Pericardium fibroblast (primary cell): ENCODE data around the gene C19orf67. TPM values are rescaled to one million over a fixed set of nuclear protein-coding genes. Genes with fewer than 3 reads are reported as not detected.

Source experiments
- total RNA-seq: library from RNA; depleted of rRNA; stranded (reverse); fragments of >200 nt; gene quantifications from 2 replicates; pipeline ENCODE4 v1.2.3, GENCODE V29; 2015

The C19orf67 gene
- not detected in 2 replicates for total RNA-seq

DNA sequence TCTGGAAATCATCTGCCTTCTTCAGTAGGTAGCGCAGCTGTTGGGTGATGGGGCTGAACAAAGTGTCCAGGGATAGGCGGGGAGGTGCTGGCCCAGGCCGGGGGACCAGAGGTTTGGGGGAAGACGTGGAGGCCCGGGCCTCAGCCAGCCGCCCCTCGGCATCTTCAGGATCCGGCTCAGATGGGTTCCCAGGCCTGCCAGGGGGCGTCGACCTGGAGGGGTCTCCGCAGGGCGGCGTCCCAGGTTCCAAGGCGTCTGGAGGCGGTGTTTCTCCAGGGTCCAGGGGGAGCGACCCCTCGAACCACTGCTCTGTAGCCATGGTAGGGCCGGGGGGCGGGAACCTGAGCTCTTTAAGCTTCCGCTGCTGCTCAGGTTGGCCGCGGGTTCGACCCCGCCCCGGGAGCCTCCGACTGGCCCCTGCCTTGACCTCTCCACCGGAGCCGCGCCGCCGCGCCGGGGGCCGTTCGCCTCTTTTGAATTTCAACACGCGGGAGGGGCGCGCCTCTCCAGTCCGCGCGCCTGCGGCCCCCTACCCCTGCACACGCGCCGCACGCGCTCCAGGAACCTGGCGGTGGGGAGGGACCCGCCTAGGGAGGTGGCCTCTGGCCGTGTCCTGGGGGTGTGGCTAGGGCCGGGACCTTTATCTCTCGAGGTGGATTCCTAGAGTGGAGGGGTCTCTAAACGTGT is at the start of gene C19orf67:
TSS of gene C19orf67 (minus strand) at position 475 of the 687 bp plus-strand sequence. CDS start at position 319, 156 bp downstream.

DNA sequence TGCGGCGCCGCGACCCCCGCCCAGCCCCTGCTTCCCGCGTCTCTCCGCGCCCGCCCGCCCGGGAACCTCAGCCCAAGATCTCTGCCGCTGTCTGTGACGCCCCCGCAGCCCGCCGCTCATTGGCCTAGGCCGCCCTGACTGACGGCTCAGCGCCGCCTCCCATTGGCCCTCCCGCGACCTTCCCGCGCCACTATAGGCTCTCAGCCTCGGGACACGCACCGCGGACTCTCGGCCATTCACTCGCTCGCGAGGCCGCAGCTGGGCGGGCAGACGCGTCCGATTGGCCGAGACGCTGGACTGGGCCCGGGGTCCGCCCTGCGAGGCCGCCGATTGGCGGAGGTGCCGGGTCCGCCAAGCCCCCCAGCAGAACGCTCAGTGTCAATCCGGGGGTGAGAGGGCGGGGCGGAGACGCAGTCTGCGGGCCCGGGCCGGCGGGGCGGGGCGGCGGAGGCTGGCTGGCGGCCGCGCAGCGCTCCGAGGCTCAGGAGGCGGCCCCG is 32.1 kb upstream of the C19orf67 start, which contains the start of gene PRKACA:
TSS of gene PRKACA (minus strand) at position 95 of the 497 bp plus-strand sequence. CDS start 215 bp downstream, outside the sequence.

DNA sequence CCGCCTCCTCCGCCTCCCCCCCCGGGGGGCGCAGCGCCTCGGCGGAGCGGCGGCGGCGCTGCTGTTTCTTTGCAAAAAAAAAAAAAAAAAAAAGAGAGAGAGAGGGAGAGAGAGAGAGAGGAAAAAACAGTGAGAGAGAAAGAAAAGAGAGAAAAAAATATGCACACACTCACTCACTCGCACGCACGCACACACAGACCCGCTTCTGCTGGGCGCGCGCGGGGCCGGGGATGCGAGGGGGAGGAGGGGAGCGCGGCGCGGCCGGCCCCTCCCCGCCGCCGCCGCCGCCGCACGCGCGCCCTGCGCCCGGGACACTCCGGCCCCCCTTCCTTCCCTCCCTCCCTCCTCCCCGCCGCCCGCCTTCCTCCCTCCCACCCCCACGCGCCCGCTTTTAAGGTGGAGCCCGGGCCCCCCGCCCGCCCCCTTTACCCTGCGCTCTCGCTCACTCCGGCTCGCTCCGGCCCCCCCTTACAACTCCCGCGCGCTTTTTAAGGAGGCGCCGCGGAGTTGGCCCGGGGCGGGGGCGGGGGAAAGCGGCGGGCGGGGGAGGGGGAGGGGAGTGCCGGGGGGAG is 5.0 kb upstream of the C19orf67 start, which contains the start of gene SAMD1:
TSS of gene SAMD1 (minus strand) at position 243 of the 572 bp plus-strand sequence.

GRCh38 chr19:14072535-14073260 is 12.9 kb downstream of the C19orf67 start, which contains the start of gene MISP3:
Gene MISP3, plus strand, starts transcription at chr19:14072786. Its CDS starts 524 bp downstream, at chr19:14073310.

DNA sequence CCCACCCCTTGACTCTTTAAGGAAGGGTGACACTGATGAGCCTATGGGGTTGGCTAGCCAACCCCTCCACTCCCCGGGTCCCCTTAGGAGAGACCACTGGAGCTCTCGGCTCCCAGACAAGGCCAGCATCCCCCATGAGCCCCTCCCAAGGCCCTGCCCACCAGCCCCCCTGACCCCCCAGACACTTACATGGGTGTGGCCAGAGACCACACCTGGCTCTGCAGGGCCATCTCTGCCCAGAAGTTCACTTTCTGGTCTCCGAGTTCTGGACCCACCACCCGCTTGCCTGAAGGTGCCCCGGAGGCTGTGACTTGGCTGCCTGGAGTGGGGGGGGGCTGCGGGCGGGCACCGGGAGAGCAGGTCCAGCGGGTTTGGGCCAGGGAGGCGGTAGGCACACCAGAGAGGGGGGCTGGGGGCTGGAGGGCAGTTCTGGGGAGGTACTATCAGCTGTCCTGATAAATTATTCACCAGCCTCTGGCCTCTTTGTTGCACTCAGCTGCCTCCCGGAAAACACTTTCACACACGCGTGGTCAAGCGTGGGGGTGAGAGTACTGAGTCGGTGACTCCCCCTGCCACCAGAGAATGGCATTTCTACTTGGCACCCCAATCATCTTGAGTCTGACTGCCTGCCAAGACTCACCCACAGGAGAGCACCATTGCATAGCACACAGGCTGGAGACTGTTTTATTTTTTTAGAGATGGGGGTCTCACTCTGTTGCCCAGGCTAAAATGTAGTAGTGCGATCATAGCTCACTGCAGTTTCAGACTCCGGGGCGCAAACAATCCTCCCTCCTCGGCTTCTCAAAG is 23.6 kb downstream of the C19orf67 start, which contains the start of gene PALM3:
TSS of gene PALM3 (minus strand) at position 326 of the 807 bp plus-strand sequence. CDS start at position 230, 96 bp downstream.

GRCh38 chr19:14031719-14032480 is 53.7 kb downstream of the C19orf67 start, which contains the start of gene IL27RA:
Gene IL27RA, plus strand, starts transcription at chr19:14031762. Its CDS starts 111 bp downstream, at chr19:14031873.

Other genes with a start within 250 kb of the C19orf67 start
- not detected in 2 replicates for gene NANOS3, start 208.6 kb downstream of the C19orf67 start, total RNA-seq
- 0.09 TPM in 1 of 2 replicates, not detected in the other for gene BRME1, start 179.7 kb downstream of the C19orf67 start, total RNA-seq
- 14.9 and 21.4 TPM in 2 replicates for gene CC2D1A, start 179.6 kb downstream of the C19orf67 start, total RNA-seq
- gene PODNL1, start 147.4 kb downstream of the C19orf67 start, total RNA-seq = 6.5 and 8.2 TPM in 2 replicates
- 15.1 and 20.4 TPM in 2 replicates for gene DCAF15, start 133.3 kb downstream of the C19orf67 start, total RNA-seq
- gene RFX1, start 79.5 kb downstream of the C19orf67 start, total RNA-seq = 2.4 and 4.3 TPM in 2 replicates
- gene RLN3, start 57.6 kb downstream of the C19orf67 start, total RNA-seq = not detected in 2 replicates
- 0.47 and 0.60 TPM in 2 replicates for gene IL27RA, start 54.0 kb downstream of the C19orf67 start, total RNA-seq
- not detected in 2 replicates for gene PALM3, start 23.7 kb downstream of the C19orf67 start, total RNA-seq
- 0.35 and 1.2 TPM in 2 replicates for gene MISP3, start 13.0 kb downstream of the C19orf67 start, total RNA-seq
- 28.6 and 29.1 TPM in 2 replicates for gene SAMD1, start 5.0 kb upstream of the C19orf67 start, total RNA-seq
- gene PRKACA, start 32.0 kb upstream of the C19orf67 start, total RNA-seq = 53.4 and 58.8 TPM in 2 replicates
- gene ASF1B, start 50.8 kb upstream of the C19orf67 start, total RNA-seq = 0.35 and 5.8 TPM in 2 replicates
- 10.4 and 12.8 TPM in 2 replicates for gene ADGRL1, start 120.4 kb upstream of the C19orf67 start, total RNA-seq